Measurements from ENCODE around the gene CAPG.

DNA sequence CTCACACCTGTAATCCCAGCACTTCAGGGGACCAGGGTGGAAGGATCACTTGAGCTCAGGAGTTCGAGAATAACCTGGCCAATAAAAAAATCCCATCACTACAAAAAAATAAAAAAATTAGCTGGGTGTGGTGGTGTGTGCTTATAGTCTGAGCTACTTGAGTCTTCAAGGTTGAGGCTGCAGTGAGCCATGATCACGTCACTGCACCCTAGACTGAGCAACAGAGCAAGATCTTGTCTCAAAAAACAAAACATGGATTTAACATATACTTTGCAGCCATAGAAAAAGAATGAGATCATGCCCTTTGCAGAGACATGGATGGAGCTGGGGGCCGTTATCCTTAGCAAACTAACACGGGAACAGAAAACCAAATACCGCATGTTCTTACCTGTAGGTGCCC is 30.6 kb upstream of the CAPG start:
- TF ChIP-seq, protein P1, sequence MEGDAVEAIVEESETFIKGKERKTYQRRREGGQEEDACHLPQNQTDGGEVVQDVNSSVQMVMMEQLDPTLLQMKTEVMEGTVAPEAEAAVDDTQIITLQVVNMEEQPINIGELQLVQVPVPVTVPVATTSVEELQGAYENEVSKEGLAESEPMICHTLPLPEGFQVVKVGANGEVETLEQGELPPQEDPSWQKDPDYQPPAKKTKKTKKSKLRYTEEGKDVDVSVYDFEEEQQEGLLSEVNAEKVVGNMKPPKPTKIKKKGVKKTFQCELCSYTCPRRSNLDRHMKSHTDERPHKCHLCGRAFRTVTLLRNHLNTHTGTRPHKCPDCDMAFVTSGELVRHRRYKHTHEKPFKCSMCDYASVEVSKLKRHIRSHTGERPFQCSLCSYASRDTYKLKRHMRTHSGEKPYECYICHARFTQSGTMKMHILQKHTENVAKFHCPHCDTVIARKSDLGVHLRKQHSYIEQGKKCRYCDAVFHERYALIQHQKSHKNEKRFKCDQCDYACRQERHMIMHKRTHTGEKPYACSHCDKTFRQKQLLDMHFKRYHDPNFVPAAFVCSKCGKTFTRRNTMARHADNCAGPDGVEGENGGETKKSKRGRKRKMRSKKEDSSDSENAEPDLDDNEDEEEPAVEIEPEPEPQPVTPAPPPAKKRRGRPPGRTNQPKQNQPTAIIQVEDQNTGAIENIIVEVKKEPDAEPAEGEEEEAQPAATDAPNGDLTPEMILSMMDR (IDR thresholded peaks at IDR 0.05), result no peak
- TF ChIP-seq POLR2A (IDR thresholded peaks at IDR 0.05; ENCODE audit: low read length), result no peak
- no peak for TF ChIP-seq SMC3 (IDR thresholded peaks at IDR 0.05)
- TF ChIP-seq, protein P2, sequence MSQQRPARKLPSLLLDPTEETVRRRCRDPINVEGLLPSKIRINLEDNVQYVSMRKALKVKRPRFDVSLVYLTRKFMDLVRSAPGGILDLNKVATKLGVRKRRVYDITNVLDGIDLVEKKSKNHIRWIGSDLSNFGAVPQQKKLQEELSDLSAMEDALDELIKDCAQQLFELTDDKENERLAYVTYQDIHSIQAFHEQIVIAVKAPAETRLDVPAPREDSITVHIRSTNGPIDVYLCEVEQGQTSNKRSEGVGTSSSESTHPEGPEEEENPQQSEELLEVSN (IDR thresholded peaks at IDR 0.05; ENCODE audit: borderline replicate concordance, low read depth), result no peak
- TF ChIP-seq FOSL2 (IDR thresholded peaks at IDR 0.05), result no peak
- TF ChIP-seq FOSL2 (CRISPR knock-in tag; IDR thresholded peaks at IDR 0.05), result no peak
- no peak for TF ChIP-seq REST (IDR thresholded peaks at IDR 0.05)
- no peak for TF ChIP-seq RARB (CRISPR knock-in tag; IDR thresholded peaks at IDR 0.05)
- no peak for TF ChIP-seq RFX5 (IDR thresholded peaks at IDR 0.05)
- no peak for TF ChIP-seq HES2 (IDR thresholded peaks at IDR 0.05)
- no peak for TF ChIP-seq USF2 (IDR thresholded peaks at IDR 0.05)
- TF ChIP-seq CEBPB (IDR thresholded peaks at IDR 0.05), result no peak
- no peak for TF ChIP-seq HMGXB4 (CRISPR knock-in tag; IDR thresholded peaks at IDR 0.05; ENCODE audit: borderline replicate concordance)
